HepG2 (cell line): ENCODE data around the gene ANKHD1. TPM values are rescaled to one million over a fixed set of nuclear protein-coding genes. Genes with fewer than 3 reads are reported as not detected.

Experiments
- CC2D1A ChIP-seq: sonication (generic); formaldehyde crosslinking; IDR thresholded peaks from 2 replicates; pipeline ENCODE4 v1.8.1; 2023; ENCODE audit warnings: mild to moderate bottlenecking, missing genetic modification reagents
- CHD2 ChIP-seq: IDR thresholded peaks from 2 replicates; pipeline ENCODE4 v1.6.1; 2011; ENCODE audit warnings: low read depth, low read length, improper control_type of control experiment
- CSRNP1 ChIP-seq: sonication (generic); formaldehyde crosslinking; IDR thresholded peaks from 2 replicates; pipeline ENCODE4 v1.8.1; 2023; ENCODE audit warnings: mild to moderate bottlenecking, missing genetic modification reagents
- ETS1 ChIP-seq: sonication (generic); formaldehyde crosslinking; IDR thresholded peaks from 2 replicates; pipeline ENCODE4 v1.4.0; 2020; ENCODE audit warnings: missing genetic modification reagents
- GABPB1 ChIP-seq: IDR thresholded peaks from 2 replicates; pipeline ENCODE4 v1.6.1; 2016; ENCODE audit warnings: mild to moderate bottlenecking, missing genetic modification reagents, moderate library complexity, missing compliant biosample characterization
- HOXA7 ChIP-seq: sonication (generic); formaldehyde crosslinking; IDR thresholded peaks from 2 replicates; pipeline ENCODE4 v1.8.1; 2022; ENCODE audit warnings: mild to moderate bottlenecking, missing genetic modification reagents, moderate library complexity
- HOXD1 ChIP-seq: sonication (generic); formaldehyde crosslinking; IDR thresholded peaks from 2 replicates; pipeline ENCODE4 v1.5.0; 2020; ENCODE audit warnings: missing genetic modification reagents
- NAIF1 ChIP-seq: sonication (generic); formaldehyde crosslinking; IDR thresholded peaks from 2 replicates; pipeline ENCODE4 v1.5.0; 2020; ENCODE audit warnings: mild to moderate bottlenecking, missing genetic modification reagents, borderline replicate concordance
- PHF20 ChIP-seq: sonication (generic); formaldehyde crosslinking; IDR thresholded peaks from 2 replicates; pipeline ENCODE4 v1.5.0; 2020; ENCODE audit warnings: mild to moderate bottlenecking, missing genetic modification reagents
- RBAK ChIP-seq: sonication (generic); formaldehyde crosslinking; IDR thresholded peaks from 2 replicates; pipeline ENCODE4 v1.5.1; 2020; ENCODE audit warnings: mild to moderate bottlenecking, missing genetic modification reagents
- TFE3 ChIP-seq: IDR thresholded peaks from 2 replicates; pipeline ENCODE4 v1.6.1; 2016
- YEATS2 ChIP-seq: sonication (generic); formaldehyde crosslinking; IDR thresholded peaks from 2 replicates; pipeline ENCODE4 v1.4.0; 2020; ENCODE audit warnings: missing genetic modification reagents, borderline replicate concordance
- ZBTB3 ChIP-seq: sonication (generic); formaldehyde crosslinking; IDR thresholded peaks from 2 replicates; pipeline ENCODE4 v1.4.0; 2020; ENCODE audit warnings: low read depth, mild to moderate bottlenecking, moderate library complexity, missing genetic modification reagents, borderline replicate concordance
- ZFP41 ChIP-seq: sonication (generic); formaldehyde crosslinking; IDR thresholded peaks from 2 replicates; pipeline ENCODE4 v1.4.0; 2020; ENCODE audit warnings: mild to moderate bottlenecking, missing genetic modification reagents, borderline replicate concordance
- ZNF281 ChIP-seq: sonication (generic); formaldehyde crosslinking; IDR thresholded peaks from 2 replicates; pipeline ENCODE4 v1.4.0; 2020; ENCODE audit warnings: missing genetic modification reagents, borderline replicate concordance
- ZNF720 ChIP-seq: sonication (generic); formaldehyde crosslinking; IDR thresholded peaks from 2 replicates; pipeline ENCODE4 v1.4.0; 2020; ENCODE audit warnings: missing genetic modification reagents
- ZSCAN21 ChIP-seq: sonication (generic); formaldehyde crosslinking; IDR thresholded peaks from 2 replicates; pipeline ENCODE4 v1.8.0; 2022; ENCODE audit warnings: mild to moderate bottlenecking, missing genetic modification reagents, moderate library complexity, borderline replicate concordance
- ZSCAN5A ChIP-seq: sonication (generic); formaldehyde crosslinking; IDR thresholded peaks from 2 replicates; pipeline ENCODE4 v1.8.0; 2022; ENCODE audit warnings: mild to moderate bottlenecking, missing genetic modification reagents, borderline replicate concordance
- polyA plus RNA-seq, 8 experiments: library from polyadenylated mRNA; depleted of rRNA in 3 of 8; stranded (reverse) in 7 of 8; unstranded in 1 of 8; fragments of >200 nt; fragmentation: Illumina TruSeq in 4 of 8; extraction: Trizol in 4 of 8; gene quantifications; 2 replicates each; pipeline versions ENCODE4 v1.2.1 to v1.2.3, GENCODE V29; 2011 to 2016; ENCODE audit warnings: low read depth in 4 of 8, missing spikeins in 1 of 8, mixed read lengths in 1 of 8; ENCODE audit not compliant: insufficient read depth in 1 of 8
- total RNA-seq, 5 experiments: library from RNA; depleted of rRNA; stranded (reverse); fragments of >200 nt; fragmentation: Illumina TruSeq; extraction: Trizol; gene quantifications; 2 replicates each; pipeline ENCODE4 v1.2.3, GENCODE V29; 2016; ENCODE audit warnings: low read depth in 1 of 5

ANKHD1 gene
- total and polyA plus RNA-seq, 2 of the 13 experiments (the other 11 are each of a cell fraction or from before 2014, with no cell fraction given): 69.9 to 82.0 TPM

DNA sequence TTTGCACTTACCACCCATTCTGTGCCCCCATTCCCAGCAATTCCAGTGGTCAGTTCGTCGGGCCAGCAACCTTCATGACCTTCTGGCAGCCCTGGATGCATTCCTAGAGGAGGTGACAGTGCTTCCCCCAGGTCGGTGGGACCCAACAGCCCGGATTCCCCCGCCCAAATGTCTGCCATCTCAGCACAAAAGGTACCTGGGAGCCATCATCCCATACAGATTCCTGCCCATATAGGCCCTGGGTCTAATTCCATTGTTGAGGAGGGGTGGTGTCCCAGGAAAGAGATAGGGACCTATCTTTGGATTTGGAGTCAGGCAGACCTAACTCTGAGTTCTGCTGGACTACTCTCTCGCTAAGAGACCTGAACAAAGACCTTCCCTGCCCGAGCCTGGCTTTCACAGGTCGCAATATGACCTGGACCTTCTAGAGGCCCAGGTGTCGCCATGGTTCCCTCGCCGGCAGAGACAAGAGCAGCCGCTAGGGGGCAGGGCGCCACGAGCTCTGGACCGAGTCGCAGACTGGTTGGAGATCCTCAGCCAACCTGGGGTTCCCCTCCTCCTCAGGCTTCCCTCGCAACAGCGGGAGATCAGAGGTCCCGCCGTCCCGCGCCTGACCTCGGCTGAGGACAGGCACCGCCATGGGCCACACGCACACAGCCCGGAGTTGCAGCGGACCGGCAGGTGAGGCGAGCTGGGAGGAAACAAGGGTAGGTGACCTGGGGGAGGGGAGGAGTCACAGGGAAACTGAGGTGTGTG, 38.6 kb upstream of the ANKHD1 start (continued):
- TF ChIP-seq NAIF1 (CRISPR knock-in tag): no peak
- no peak for TF ChIP-seq CC2D1A (CRISPR knock-in tag)
- TF ChIP-seq GABPB1 (CRISPR knock-in tag): peak; percentile 64; the same call in 1 of the 2 replicates
- TF ChIP-seq CSRNP1 (CRISPR knock-in tag): peak; percentile 71; the same call in 1 of the 2 replicates
- TF ChIP-seq YEATS2 (CRISPR knock-in tag): peak; percentile 62; the same call in 1 of the 2 replicates
- no peak for TF ChIP-seq RBAK
- TF ChIP-seq ZNF281 (CRISPR knock-in tag): peak; percentile 72
- 0 out of 2 replicates have a peak, but pooled peaks have one; percentile 31 for TF ChIP-seq TFE3 (CRISPR knock-in tag)
- TF ChIP-seq CHD2: no peak
- TF ChIP-seq ZBTB3: no peak
- no peak for TF ChIP-seq HOXD1
- no peak for TF ChIP-seq PHF20 (CRISPR knock-in tag)
- TF ChIP-seq ETS1: no peak
- TF ChIP-seq ZSCAN5A (CRISPR knock-in tag): no peak
- no peak; the same call in 1 of the 2 replicates for TF ChIP-seq ZSCAN21 (CRISPR knock-in tag)
- no peak for TF ChIP-seq ZNF720 (CRISPR knock-in tag)
- no peak for TF ChIP-seq ZFP41 (CRISPR knock-in tag)
- no peak for TF ChIP-seq HOXA7 (CRISPR knock-in tag)
